ENCODE data around the gene AIFM3.
A peak's percentile ranks its signal among the peaks of the same experiment; 100 is the strongest.

DNA sequence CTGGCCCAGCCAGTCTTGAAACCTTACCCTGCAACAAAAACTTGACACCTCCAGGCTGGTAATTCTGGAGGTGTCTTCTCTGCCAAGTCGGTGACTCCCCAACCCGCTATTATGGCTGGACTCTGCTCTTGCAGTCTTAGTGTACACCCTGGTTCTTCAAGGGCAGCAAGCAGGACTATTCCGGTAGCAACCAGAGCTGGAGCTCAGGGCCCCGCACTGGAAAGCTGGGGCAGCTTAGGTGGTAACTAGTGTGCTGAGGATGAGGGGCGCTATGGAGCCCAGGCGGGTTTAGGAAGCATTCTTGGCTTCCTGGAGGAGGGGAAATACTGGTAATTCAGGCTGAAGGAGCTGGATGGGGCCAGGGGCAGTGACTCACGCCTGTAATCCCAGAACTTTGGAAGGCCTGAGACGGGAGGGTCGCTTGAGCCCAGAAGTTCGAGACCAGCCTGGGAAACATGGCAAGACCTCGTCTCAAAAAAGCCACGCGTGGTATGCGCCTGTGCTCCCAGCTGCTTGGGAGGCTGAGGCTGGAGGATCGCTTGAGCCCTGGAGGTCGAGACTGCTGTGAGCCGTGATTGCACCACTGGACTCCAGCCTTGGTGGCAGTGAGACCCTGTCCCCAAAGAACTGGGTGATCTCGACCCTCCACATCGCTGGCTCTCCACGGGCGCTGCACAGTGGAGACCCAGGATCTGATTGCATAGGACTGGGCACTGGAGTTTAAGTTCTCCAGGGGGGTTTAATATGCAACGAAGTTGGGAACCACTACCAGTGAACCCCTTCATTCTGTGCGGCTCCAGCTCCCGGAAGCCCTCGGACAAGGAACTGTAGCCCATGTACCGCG lies 10.6 kb upstream of the AIFM3 start:
- TF ChIP-seq ZFP36 (IDR thresholded peaks at IDR 0.05; ENCODE audit: borderline replicate concordance, partially characterized antibody), result peak; percentile 54
- no peak for TF ChIP-seq MAFK (IDR thresholded peaks at IDR 0.05; ENCODE audit: partially characterized antibody)

All from A549 (cell line).